Measurements from ENCODE around the gene DDX42.

DNA sequence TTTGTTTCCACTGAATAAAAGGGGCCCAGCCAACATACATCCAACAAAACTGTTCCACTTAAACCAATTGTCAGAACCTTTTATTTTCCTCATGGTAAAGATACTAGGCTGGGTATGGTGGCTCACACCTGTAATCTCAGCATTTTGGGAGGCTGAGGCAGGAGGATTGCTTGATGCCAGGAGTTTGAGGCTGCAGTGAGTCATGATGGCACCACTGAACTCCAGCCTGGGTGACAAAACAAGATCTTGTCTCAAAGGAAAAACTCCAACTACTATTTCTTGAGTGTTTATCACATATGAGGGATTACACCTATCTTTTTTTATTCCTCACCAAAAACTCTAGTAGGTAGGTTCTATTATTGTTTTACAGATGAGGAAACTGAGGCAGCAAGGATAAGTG lies 48.6 kb downstream of the DDX42 start:
- TF ChIP-seq, protein P1, sequence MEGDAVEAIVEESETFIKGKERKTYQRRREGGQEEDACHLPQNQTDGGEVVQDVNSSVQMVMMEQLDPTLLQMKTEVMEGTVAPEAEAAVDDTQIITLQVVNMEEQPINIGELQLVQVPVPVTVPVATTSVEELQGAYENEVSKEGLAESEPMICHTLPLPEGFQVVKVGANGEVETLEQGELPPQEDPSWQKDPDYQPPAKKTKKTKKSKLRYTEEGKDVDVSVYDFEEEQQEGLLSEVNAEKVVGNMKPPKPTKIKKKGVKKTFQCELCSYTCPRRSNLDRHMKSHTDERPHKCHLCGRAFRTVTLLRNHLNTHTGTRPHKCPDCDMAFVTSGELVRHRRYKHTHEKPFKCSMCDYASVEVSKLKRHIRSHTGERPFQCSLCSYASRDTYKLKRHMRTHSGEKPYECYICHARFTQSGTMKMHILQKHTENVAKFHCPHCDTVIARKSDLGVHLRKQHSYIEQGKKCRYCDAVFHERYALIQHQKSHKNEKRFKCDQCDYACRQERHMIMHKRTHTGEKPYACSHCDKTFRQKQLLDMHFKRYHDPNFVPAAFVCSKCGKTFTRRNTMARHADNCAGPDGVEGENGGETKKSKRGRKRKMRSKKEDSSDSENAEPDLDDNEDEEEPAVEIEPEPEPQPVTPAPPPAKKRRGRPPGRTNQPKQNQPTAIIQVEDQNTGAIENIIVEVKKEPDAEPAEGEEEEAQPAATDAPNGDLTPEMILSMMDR (IDR thresholded peaks at IDR 0.05; ENCODE audit: low read depth, low read length, poor library complexity, severe bottlenecking), result no peak
- no peak for TF ChIP-seq EZH2phosphoT487 (IDR thresholded peaks at IDR 0.05; ENCODE audit: borderline replicate concordance, low read length)

Measured in DOHH2 (cell line).